OCI-LY3 (cell line): ENCODE results near the gene WWOX.

Experiments used
- EZH2phosphoT487 ChIP-seq: fragments of 200-600 bp; shearing (Covaris generic); IDR thresholded peaks from 2 replicates; pipeline ENCODE4 v1.6.1; 2018; ENCODE audit warnings: antibody characterized with exemption, mixed run types, low read depth
- TF ChIP-seq, protein P1 (sequence below): fragments of 200-600, 300-600 bp; sonication (generic); IDR thresholded peaks from 2 replicates; pipeline ENCODE4 v1.5.1; 2014; ENCODE audit warnings: antibody characterized with exemption, low read length, low read depth

DNA sequence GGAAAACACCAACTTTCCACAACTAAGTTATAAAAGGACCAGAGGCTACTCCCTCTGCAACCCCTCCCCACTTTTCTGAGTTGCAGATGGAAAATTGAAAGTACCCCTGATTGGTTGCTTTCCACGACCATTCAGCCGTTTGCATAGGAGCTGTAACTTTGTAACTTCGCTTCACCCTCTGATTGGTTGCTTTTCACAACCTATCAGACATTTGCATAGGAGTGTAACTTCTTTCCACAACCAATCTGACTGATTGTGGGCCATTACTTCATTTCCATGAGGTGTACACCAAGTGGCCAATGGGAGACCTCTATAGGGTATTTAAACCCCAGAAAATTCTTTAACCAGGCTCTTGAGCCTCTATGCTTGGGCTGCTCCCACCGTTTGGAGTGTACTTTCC lies 644.1 kb downstream of the WWOX start:
- TF ChIP-seq, protein P1, sequence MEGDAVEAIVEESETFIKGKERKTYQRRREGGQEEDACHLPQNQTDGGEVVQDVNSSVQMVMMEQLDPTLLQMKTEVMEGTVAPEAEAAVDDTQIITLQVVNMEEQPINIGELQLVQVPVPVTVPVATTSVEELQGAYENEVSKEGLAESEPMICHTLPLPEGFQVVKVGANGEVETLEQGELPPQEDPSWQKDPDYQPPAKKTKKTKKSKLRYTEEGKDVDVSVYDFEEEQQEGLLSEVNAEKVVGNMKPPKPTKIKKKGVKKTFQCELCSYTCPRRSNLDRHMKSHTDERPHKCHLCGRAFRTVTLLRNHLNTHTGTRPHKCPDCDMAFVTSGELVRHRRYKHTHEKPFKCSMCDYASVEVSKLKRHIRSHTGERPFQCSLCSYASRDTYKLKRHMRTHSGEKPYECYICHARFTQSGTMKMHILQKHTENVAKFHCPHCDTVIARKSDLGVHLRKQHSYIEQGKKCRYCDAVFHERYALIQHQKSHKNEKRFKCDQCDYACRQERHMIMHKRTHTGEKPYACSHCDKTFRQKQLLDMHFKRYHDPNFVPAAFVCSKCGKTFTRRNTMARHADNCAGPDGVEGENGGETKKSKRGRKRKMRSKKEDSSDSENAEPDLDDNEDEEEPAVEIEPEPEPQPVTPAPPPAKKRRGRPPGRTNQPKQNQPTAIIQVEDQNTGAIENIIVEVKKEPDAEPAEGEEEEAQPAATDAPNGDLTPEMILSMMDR: no peak
- TF ChIP-seq EZH2phosphoT487: no peak
